ENCODE data around the gene LDB2. TPM values are rescaled to one million over a fixed set of nuclear protein-coding genes. Genes with fewer than 3 reads are reported as not detected.

Gene LDB2
- total and polyA plus RNA-seq, 2 of the 8 experiments (the other 6 are each of a cell fraction or from before 2014, with no cell fraction given), result 57.0 to 140 TPM

DNA sequence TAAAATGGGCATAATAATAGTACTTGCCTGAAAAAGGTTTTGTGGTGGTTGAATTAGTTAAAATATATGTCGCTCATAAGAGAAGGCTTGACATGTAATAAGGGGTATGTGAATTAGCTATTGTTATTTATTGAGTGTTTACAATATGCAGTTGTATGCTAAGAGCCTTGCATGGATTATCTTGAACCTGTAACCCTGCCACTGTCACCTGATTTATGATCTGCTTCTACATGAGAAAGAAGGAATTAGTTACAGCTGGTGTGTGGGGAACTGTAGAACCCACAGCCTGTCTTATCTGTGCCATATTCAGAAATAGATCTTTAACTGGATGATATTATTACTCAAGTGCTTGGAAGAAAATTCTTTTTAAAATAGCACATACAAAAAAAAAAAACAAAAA lies 227.7 kb downstream of the LDB2 start:
- Histone ChIP-seq H4K91ac (replicated peaks; ENCODE audit: insufficient read length, low read length) (no peak overlapping the region), H4K8ac (ENCODE audit: extremely low read depth, insufficient read depth, low read length) (no peak overlapping the region), H3K27ac (ENCODE audit: low read depth, low read length) (no peak overlapping the region), H3K36me3 (ENCODE audit: control insufficient read depth in 2 of 4, insufficient read depth in 4 of 4, low read length in 3 of 4) (no peaks in the 10 kb centered on the region; a peak in 2 of 8 replicates), H2BK12ac (ENCODE audit: low read depth, low read length) (no peak overlapping the region), H2BK15ac (ENCODE audit: low read length) (no peak overlapping the region), H3K4ac (replicated peaks; ENCODE audit: insufficient read length, low read depth, low read length) (no peak overlapping the region), H3K27me3 (replicated peaks in 1 of 4; ENCODE audit: control insufficient read depth in 3 of 4, extremely low read depth in 1 of 4, insufficient read depth in 3 of 4, low read length in 3 of 4) (no peaks in the 10 kb centered on the region), H3K4me2 (ENCODE audit: insufficient read depth in 1 of 2, low read depth in 2 of 2, low read length in 2 of 2) (no peak overlapping the region), H3K56ac (replicated peaks; ENCODE audit: insufficient read length, low read depth, low read length) (no peak overlapping the region), H4K5ac (ENCODE audit: insufficient read length, low read depth, low read length) (no peak overlapping the region), H3K79me2 (ENCODE audit: control insufficient read depth in 1 of 2, insufficient read depth in 2 of 2, low read length in 2 of 2) (no peaks in the 10 kb centered on the region), H3K4me3 (ENCODE audit: extremely low read depth in 1 of 4, insufficient read depth in 2 of 4, low read depth in 3 of 4, low read length in 4 of 4) (no peak overlapping the region), H3K18ac (ENCODE audit: extremely low read depth, low read length) (no peak overlapping the region), H3K79me1 (ENCODE audit: low read depth, low read length) (0 out of 2 replicates have a peak, but pooled peaks cover 5% of the 10 kb centered on the region), H3K23me2 (ENCODE audit: low read depth, low read length) (no peaks in the 10 kb centered on the region), H3K4me1 (replicated peaks in 1 of 4; ENCODE audit: control insufficient read depth in 3 of 4, insufficient read depth in 4 of 4, low read length in 3 of 4) (peaks cover 0 to 4% (median under 1%) of the 10 kb centered on the region in 4 experiments; a peak in 2 of 7 replicates), H2BK20ac (ENCODE audit: low read length) (no peak overlapping the region), H2BK120ac (replicated peaks; ENCODE audit: low read depth, low read length) (no peak overlapping the region), H2AK5ac (ENCODE audit: low read depth, low read length) (no peak overlapping the region), H4K20me1 (replicated peaks in 1 of 2; ENCODE audit: control insufficient read depth in 1 of 2, insufficient read depth in 2 of 2, low read length in 2 of 2) (no peaks in the 10 kb centered on the region), H3K9me3 (ENCODE audit: insufficient read depth in 2 of 2, low read depth in 1 of 2, low read length in 1 of 2) (no peaks in the 10 kb centered on the region), H3K9ac (replicated peaks in 1 of 4; ENCODE audit: extremely low read depth in 1 of 4, low read depth in 3 of 4, low read length in 3 of 4) (no peak overlapping the region), H3K23ac (ENCODE audit: insufficient read length) (no peak overlapping the region), H3K14ac (ENCODE audit: insufficient read length) (no peak overlapping the region), H2BK5ac (ENCODE audit: low read depth, low read length) (no peak overlapping the region), H2AFZ (ENCODE audit: low read length) (no peak overlapping the region)
- FAIRE-seq (no peak), DNase-seq (ENCODE audit: low read depth in 1 of 2, low spot score in 2 of 2) (no peak)
- ChIA-PET POLR2A (ENCODE audit: partially characterized antibody) (interaction anchor here (0.9 kb wide), 1 partner anchor 74 kb away, joined by 3 read pairs; no protein-coding TSS in a partner anchor), CTCF (ENCODE audit: partially characterized antibody) (interaction anchor here (0.9 to 2.2 kb wide), 5 partner anchors 8 to 392 kb away, joined by 3 to 8 read pairs (median 3); no protein-coding TSS in a partner anchor)
- TF ChIP-seq SIRT6 (IDR thresholded peaks at IDR 0.05; ENCODE audit: low read length) (no peak), BRCA1 (IDR thresholded peaks at IDR 0.05; ENCODE audit: low read depth, low read length) (no peak), KDM4A (IDR thresholded peaks at IDR 0.05; ENCODE audit: low read depth, low read length, severe bottlenecking) (no peak), SAP30 (IDR thresholded peaks at IDR 0.05; ENCODE audit: insufficient read depth, insufficient replicate concordance, low read length) (no peak)
- WGBS, 2 experiments (ENCODE audit: extremely low coverage in 1 of 2, insufficient coverage in 1 of 2, insufficient read length in 1 of 2, insufficient replicate concordance in 2 of 2, low coverage in 1 of 2, low lambda C conversion rate in 2 of 2, missing lambda C conversion rate in 1 of 2), result 91% methylated on average over 1 of the region's 1 CpG; no CpG with 5 or more reads in 1 of the 2 experiments

All from H1 (cell line).